Measurements from ENCODE around the gene COL4A1.

Gene COL4A1

GRCh38 chr13:110301606-110302553 is 5.1 kb downstream of the COL4A1 start:
- H3K36me3 ChIP-seq (ENCODE audit: control insufficient read depth, insufficient read depth, low read length) = no peaks in the 10 kb centered on the region
- H3K4me3 ChIP-seq (ENCODE audit: low read length) = no peak overlapping the region
- peaks cover 24% of the 10 kb centered on the region for H3K27me3 ChIP-seq (ENCODE audit: control insufficient read depth, insufficient read depth, low read length)
- H3K9me3 ChIP-seq (ENCODE audit: control insufficient read depth, low read length) = no peaks in the 10 kb centered on the region
- no peak overlapping the region for H3K9ac ChIP-seq (ENCODE audit: low read length)
- H3K4me1 ChIP-seq (ENCODE audit: control insufficient read depth, insufficient read depth, low read length) = no peaks in the 10 kb centered on the region

- no peak overlapping the region for H3K4me3 ChIP-seq (ENCODE audit: low read length)
- peaks cover 19% of the 10 kb centered on the region for H3K27me3 ChIP-seq (ENCODE audit: control insufficient read depth, insufficient read depth, low read length)
- H3K36me3 ChIP-seq (ENCODE audit: control insufficient read depth, insufficient read depth, low read length) = no peaks in the 10 kb centered on the region
- H3K9ac ChIP-seq (ENCODE audit: low read length) = no peak overlapping the region
- H3K9me3 ChIP-seq (ENCODE audit: control insufficient read depth, low read length) = no peaks in the 10 kb centered on the region
- H3K4me1 ChIP-seq (ENCODE audit: control insufficient read depth, insufficient read depth, low read length) = no peaks in the 10 kb centered on the region
Observed at GRCh38 chr13:110301083-110301482, 5.9 kb downstream of the COL4A1 start.

DNA sequence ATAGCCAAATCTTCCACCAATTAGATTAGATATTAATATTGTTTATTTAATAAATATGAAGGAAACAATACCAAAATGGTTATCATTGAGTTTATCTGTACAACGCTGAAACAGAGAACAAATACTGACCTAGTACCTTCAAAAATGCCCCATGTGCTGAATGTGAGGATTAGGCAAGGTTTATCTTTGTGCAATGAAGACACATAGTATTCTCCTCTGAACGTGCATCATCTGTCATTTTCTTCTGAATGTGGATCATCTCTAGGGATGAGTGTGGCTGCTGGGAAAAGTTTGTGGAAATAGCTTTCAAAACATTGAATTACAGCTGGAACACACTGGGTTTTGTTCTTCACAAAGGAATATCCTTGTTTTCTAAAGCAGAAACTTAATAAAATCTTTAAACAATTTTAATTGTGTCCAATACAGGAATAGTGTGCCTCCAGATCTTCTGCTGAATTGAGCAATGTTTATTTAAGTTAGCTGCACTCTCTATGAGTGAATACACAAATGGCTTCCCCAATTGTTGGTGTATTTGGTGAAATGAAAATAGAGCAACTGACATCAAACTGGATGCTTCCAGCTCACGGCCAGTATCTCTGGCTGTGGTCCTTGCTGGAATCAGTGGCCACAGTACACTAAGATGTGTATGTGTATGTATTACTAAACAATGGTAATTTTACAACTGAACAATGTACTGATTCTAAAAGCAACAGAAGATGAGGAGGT is 6.7 kb downstream of the COL4A1 start:
- no peaks in the 10 kb centered on the region for H3K4me1 ChIP-seq (ENCODE audit: control insufficient read depth, insufficient read depth, low read length)
- peaks cover 19% of the 10 kb centered on the region for H3K27me3 ChIP-seq (ENCODE audit: control insufficient read depth, insufficient read depth, low read length)
- H3K4me3 ChIP-seq (ENCODE audit: low read length) = no peak overlapping the region
- no peaks in the 10 kb centered on the region for H3K36me3 ChIP-seq (ENCODE audit: control insufficient read depth, insufficient read depth, low read length)
- no peak overlapping the region for H3K9ac ChIP-seq (ENCODE audit: low read length)
- no peaks in the 10 kb centered on the region for H3K9me3 ChIP-seq (ENCODE audit: control insufficient read depth, low read length)

DNA sequence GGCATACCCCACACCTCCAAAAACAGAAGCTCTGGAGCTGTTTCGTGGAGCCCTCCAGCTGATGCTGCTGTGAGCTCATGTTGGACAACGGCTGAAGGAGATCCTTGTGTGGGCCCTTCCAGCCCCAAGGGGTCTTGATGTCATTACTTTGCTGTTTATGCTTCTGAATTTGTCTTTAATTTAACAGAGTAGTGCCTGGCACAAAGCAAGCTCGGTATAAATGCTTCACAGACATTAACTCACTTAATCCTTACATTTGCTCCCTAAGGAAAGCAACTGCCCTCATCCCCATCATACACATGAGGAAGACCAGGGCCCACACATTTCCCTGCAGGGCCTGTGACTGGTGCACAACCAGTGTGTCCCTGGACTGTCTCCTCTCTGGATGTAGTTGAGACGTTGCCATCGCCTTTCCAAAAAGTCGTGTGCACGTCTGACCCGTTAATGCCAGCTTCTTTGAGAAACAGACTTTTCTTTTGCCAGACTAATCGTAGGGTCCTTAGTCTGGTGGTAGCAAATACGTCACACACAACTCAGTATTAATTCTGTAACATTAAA is 7.6 kb downstream of the COL4A1 start:
- H3K9ac ChIP-seq (ENCODE audit: low read length) = no peak overlapping the region
- H3K9me3 ChIP-seq (ENCODE audit: control insufficient read depth, low read length) = no peaks in the 10 kb centered on the region
- no peak overlapping the region for H3K4me3 ChIP-seq (ENCODE audit: low read length)
- no peaks in the 10 kb centered on the region for H3K36me3 ChIP-seq (ENCODE audit: control insufficient read depth, insufficient read depth, low read length)
- no peaks in the 10 kb centered on the region for H3K4me1 ChIP-seq (ENCODE audit: control insufficient read depth, insufficient read depth, low read length)
- H3K27me3 ChIP-seq (ENCODE audit: control insufficient read depth, insufficient read depth, low read length) = peaks cover 11% of the 10 kb centered on the region

- Histone ChIP-seq H3K9ac (ENCODE audit: low read length) (no peak overlapping the region), H3K27me3 (ENCODE audit: control insufficient read depth, insufficient read depth, low read length) (peaks cover 7% of the 10 kb centered on the region), H3K9me3 (ENCODE audit: control insufficient read depth, low read length) (no peaks in the 10 kb centered on the region), H3K4me1 (ENCODE audit: control insufficient read depth, insufficient read depth, low read length) (no peaks in the 10 kb centered on the region), H3K4me3 (ENCODE audit: low read length) (no peak overlapping the region), H3K36me3 (ENCODE audit: control insufficient read depth, insufficient read depth, low read length) (no peaks in the 10 kb centered on the region)
Observed at GRCh38 chr13:110298505-110299282, 8.3 kb downstream of the COL4A1 start.

GRCh38 chr13:110297766-110298504 is 9.0 kb downstream of the COL4A1 start:
- H3K36me3 ChIP-seq (ENCODE audit: control insufficient read depth, insufficient read depth, low read length) = no peaks in the 10 kb centered on the region
- H3K4me1 ChIP-seq (ENCODE audit: control insufficient read depth, insufficient read depth, low read length) = no peaks in the 10 kb centered on the region
- H3K9me3 ChIP-seq (ENCODE audit: control insufficient read depth, low read length) = no peaks in the 10 kb centered on the region
- H3K27me3 ChIP-seq (ENCODE audit: control insufficient read depth, insufficient read depth, low read length) = peaks cover 7% of the 10 kb centered on the region
- H3K4me3 ChIP-seq (ENCODE audit: low read length) = no peak overlapping the region
- H3K9ac ChIP-seq (ENCODE audit: low read length) = no peak overlapping the region

- Histone ChIP-seq H3K9ac (ENCODE audit: low read length) (no peak overlapping the region), H3K9me3 (ENCODE audit: control insufficient read depth, low read length) (no peaks in the 10 kb centered on the region), H3K4me3 (ENCODE audit: low read length) (no peak overlapping the region), H3K27me3 (ENCODE audit: control insufficient read depth, insufficient read depth, low read length) (peaks cover 7% of the 10 kb centered on the region), H3K36me3 (ENCODE audit: control insufficient read depth, insufficient read depth, low read length) (no peaks in the 10 kb centered on the region), H3K4me1 (ENCODE audit: control insufficient read depth, insufficient read depth, low read length) (no peaks in the 10 kb centered on the region)
Observed at GRCh38 chr13:110297011-110297410, 9.9 kb downstream of the COL4A1 start.

DNA sequence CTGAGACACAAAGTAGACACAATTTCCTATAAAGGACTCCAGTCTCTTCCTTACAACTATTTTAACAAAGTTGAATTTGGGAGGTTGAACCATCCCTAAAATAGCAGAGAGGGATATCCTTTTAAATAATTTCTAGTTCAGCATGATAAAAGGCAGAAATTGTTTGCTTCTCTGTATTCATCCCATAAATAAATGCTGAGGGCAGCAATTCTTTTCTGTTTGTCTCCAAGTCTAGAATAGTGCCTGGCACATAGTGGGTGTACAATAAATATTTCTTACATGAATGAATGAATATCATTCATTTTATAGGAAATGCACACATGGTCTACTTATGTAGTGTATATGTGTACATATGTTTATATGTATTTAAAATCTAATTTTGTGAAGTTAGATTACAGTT is 12.3 kb downstream of the COL4A1 start:
- Histone ChIP-seq H3K9ac (ENCODE audit: low read length) (no peak overlapping the region), H3K4me1 (ENCODE audit: control insufficient read depth, insufficient read depth, low read length) (no peaks in the 10 kb centered on the region), H3K4me3 (ENCODE audit: low read length) (no peak overlapping the region), H3K27me3 (ENCODE audit: control insufficient read depth, insufficient read depth, low read length) (peaks cover 7% of the 10 kb centered on the region), H3K36me3 (ENCODE audit: control insufficient read depth, insufficient read depth, low read length) (no peaks in the 10 kb centered on the region), H3K9me3 (ENCODE audit: control insufficient read depth, low read length) (no peaks in the 10 kb centered on the region)

GRCh38 chr13:110294146-110294545 is 12.8 kb downstream of the COL4A1 start:
- no peak overlapping the region for H3K4me3 ChIP-seq (ENCODE audit: low read length)
- no peak overlapping the region for H3K9ac ChIP-seq (ENCODE audit: low read length)
- no peaks in the 10 kb centered on the region for H3K36me3 ChIP-seq (ENCODE audit: control insufficient read depth, insufficient read depth, low read length)
- no peaks in the 10 kb centered on the region for H3K4me1 ChIP-seq (ENCODE audit: control insufficient read depth, insufficient read depth, low read length)
- H3K27me3 ChIP-seq (ENCODE audit: control insufficient read depth, insufficient read depth, low read length) = peaks cover 7% of the 10 kb centered on the region
- H3K9me3 ChIP-seq (ENCODE audit: control insufficient read depth, low read length) = no peaks in the 10 kb centered on the region

GRCh38 chr13:110293649-110294048 is 13.3 kb downstream of the COL4A1 start:
- H3K9ac ChIP-seq (ENCODE audit: low read length) = no peak overlapping the region
- H3K4me3 ChIP-seq (ENCODE audit: low read length) = no peak overlapping the region
- H3K4me1 ChIP-seq (ENCODE audit: control insufficient read depth, insufficient read depth, low read length) = no peaks in the 10 kb centered on the region
- no peaks in the 10 kb centered on the region for H3K36me3 ChIP-seq (ENCODE audit: control insufficient read depth, insufficient read depth, low read length)
- H3K27me3 ChIP-seq (ENCODE audit: control insufficient read depth, insufficient read depth, low read length) = peaks cover 5% of the 10 kb centered on the region
- no peaks in the 10 kb centered on the region for H3K9me3 ChIP-seq (ENCODE audit: control insufficient read depth, low read length)

DNA sequence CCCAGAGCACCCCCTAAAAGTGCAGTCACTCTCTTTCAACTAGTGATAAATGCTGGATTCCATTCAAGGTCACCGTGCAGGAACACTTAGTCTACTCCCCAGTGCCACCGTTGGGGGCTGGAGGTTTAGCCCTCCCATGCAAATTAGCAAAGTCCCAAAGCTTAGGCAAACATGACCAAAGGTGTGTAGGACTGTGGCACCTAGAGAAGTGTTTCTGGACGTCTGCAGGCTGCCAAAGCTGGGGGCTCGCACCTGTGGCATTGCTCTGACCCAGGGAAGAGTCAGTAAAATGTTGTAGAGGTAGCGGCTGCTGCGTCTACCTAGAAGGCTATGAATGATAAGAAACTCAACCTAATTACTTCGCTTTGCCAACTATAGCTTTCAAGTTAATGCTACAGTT is 13.9 kb downstream of the COL4A1 start:
- Histone ChIP-seq H3K9ac (ENCODE audit: low read length) (no peak overlapping the region), H3K4me1 (ENCODE audit: control insufficient read depth, insufficient read depth, low read length) (no peaks in the 10 kb centered on the region), H3K36me3 (ENCODE audit: control insufficient read depth, insufficient read depth, low read length) (no peaks in the 10 kb centered on the region), H3K4me3 (ENCODE audit: low read length) (no peak overlapping the region), H3K27me3 (ENCODE audit: control insufficient read depth, insufficient read depth, low read length) (no peaks in the 10 kb centered on the region), H3K9me3 (ENCODE audit: control insufficient read depth, low read length) (no peaks in the 10 kb centered on the region)
